NCI-H2171 treated with DMSO at 0.1 percent for 48 hours (cell line): ENCODE results near the gene SGF29.
"Not testable (repeated sequence)": the region's sequence is repeated elsewhere in the genome, so short reads cannot be mapped to it uniquely, and the experiment has no call there.

ENCODE experiments used
- DNase-seq: peaks from one replicate; lab custom pipeline; 2025; lab: John Stamatoyannopoulos, UW

The SGF29 gene

DNA sequence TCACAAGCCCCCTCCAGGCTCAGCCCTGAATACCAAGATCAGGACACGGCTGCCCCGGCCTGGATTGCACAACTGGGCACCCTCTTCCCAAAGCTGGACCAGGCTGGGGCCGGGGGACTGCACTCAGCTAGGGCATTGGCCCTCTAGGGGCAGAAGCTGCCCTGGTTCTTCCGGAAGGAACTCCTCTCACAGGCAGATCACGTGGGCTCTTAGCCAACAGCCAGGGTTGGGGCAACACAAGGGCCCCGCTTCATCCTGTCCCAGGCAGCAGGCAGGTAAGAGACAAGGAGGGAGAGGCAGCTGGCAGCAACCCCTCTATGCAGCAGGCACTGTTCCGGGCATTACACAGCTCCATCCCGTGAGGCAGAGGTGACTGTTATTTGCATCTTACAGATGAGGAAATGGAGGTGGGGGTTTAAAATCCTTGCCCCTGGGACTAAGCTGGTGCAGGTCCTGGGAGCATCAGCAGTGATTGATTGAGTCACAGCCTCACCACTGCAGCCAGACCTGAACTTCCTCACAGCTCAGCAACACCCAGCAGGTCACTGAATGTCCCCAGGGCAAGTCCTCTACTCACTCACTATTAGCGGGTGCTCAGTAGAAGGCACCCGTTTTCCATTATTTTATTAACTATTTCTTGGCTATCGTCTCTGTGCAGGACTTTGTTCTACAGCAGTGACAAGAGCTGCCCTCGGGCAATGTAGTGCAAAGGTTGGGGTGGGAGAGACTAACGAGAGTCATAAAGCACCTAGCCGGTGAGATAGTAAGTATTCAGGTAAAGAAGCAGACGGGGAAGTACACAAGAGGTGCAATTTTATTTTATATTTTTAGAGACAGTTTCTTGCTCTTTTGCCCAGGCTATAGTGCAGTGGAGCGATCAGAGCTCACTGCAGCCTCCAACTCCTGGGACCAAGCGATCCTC, 58.9 kb downstream of the SGF29 start:
- DNase-seq: not testable (repeated sequence)

DNA sequence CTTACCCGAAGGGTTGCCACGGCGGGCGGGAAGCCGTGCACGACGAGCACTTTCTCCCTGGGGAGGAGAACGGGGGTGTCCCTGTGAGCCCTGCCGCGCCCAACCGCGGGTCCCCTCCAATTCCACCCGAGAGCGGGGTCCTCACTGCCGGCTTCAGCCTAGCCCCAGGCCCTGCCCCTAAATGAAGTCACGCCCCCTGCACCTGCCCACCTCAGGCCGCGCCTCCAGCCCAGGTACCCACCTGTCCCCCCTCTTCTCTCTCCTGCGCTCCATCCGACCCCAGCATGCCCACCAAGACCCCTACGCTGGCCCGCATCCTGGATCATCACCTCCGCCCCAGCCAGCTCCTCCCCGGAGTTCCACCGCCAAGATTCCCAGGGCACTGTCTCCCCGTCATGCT, 60.2 kb downstream of the SGF29 start:
- not testable (repeated sequence) for DNase-seq

DNA sequence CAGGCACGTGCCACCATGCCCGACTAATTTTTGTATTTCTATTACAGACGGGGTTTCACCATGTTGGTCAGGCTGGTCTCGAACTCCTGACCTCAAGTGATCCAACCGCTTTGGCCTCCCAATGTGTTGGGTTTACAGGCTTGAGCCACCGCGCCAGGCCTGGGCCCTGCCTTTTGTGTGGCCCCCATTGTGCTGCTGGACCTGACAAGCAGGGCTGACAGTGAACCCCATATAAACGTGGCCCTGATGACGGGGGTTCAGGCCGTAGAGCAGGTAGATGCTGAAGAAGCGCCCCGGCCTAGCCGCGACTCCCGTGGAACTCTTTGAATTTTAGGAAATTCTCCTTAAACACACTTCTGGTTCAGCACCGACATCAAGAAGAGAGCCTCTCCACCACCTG, 60.8 kb downstream of the SGF29 start:
- not testable (repeated sequence) for DNase-seq

DNA sequence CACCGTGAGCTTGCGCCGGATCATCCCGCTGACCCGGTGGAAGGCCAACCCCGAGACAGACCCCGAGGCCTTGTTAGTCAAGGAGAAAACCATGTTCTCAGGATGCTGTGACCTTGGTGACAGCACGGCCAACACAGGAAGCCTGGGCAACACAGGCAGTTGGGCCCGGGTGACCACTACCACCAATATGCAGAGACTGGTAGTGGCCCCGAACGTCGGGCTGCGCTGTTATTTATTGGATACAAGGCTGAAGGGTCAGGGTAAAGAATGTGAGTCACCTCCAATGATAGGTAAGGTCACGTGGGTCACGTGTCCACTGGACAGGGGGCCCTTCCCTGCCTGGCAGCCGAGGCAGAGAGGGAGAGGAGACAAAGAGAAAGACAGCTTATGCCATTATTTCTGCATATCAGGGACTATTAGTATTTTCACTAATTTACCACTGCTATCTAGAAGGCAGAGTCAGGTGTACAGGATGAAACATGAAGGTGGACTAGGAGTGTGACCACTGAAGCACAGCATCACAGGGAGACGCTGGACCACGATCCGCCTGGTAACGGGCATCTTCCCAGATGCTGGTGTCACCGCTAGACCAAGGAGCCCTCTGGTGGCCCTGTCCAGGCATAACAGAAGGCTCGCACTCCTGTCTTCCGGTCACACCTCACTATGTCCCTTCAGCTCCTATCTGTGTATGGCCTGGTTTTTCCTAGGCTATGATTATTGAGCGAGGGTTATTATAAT, 61.9 kb downstream of the SGF29 start:
- DNase-seq: peak; percentile 7

DNA sequence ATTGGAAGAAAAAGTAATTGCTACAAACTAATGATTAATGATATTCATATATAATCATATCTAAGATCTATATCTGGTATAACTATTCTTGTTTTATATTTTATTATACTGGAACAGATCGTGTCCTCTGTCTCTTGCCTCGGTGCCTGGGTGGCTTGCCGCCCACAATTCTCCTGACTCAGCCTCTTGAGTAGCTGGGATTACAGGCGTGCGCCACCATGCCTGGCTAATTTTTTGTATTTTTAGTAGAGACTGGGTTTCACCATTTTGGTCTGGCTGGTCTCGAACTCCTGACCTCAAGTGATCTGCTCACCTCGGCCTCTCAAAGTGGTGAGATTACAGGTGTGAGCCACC, 62.5 kb downstream of the SGF29 start:
- DNase-seq: not testable (repeated sequence)

DNA sequence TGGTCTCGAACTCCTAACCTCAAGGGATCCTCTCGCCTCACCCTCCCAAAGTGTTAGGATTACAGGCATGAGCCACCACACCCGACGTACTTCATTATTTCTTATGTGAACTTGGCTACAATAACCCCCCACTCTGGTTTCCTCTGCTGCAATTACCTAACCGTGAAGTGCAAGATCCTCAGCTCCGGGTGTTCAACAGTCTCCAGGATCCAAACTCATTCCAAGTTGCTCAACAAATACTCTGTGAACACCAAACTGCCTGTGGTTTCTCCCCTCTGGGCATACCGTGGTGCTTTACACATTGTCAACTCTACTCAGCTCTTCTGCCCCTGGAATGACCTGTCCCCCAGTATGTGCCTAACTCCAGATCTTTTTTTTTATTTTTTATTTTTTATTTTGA, 62.9 kb downstream of the SGF29 start:
- DNase-seq: no peak

DNA sequence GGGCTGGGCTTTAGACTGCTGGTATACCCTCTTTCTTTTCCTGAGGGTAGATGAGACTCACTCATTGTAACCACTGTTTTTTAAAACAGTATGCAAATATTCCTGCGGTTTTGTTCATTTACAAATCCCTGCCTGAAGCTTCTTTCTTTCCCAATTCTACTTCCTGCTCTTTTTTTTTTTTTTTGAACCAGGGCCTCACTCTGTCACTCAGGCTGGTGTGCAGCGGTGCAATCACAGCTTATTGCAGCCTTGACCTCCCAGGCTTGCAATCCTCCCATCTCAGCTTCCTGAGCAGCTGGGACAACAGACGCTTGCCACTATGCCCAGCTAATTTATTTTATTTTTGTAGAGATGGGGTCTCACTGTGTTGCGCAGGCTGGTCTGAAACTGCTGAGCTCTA, 64.2 kb downstream of the SGF29 start:
- no peak for DNase-seq

DNA sequence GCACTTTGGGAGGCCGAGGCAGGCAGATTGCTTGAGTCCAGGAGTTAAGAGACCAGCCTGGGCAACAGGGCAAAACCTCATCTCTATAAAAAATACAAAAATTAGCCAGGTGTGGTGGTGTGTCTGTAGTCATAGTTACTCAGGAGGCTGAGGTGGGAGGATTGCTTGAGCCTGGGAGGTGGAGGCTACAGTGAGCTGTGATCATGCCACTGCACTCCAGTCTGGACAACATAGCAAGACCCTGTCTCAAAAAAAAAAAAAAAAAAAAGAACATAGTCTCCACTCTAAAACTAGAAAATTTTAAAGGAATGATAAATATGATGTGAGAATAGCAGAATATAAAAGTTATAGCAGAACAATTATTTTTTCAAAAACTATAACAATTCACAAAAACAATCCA, 66.6 kb downstream of the SGF29 start:
- not testable (repeated sequence) for DNase-seq

DNA sequence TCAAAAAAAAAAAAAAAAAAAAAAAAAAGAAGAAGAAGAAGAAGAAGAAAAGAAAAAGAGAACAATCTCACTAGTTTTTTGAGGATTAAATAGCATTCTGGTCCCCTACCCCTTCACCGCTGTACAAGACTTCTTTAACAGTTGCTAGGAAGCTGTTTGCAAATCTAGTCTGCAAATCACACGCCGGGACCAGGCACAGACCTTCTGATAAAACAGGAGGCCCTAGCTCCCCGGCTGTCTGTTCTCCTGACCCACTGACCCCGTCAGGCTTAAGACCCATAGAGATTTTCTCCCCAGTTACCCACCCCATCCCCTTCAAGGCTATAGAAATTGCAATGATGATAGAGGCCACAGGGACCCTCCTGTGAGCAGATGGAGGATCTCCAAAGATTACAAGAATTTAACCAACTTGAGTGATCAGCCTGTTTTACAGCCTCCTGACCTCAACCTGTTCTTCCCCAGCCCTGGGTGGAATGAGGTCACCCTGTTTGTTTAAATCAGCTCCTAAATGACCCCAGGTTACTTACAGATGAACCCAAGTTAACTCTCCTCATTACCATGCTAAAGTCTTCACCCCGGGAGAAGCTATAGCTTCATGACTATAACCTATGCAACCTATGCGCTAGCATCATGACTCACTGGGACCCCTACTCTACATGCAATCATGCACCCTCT, 67.9 kb downstream of the SGF29 start:
- no peak for DNase-seq

DNA sequence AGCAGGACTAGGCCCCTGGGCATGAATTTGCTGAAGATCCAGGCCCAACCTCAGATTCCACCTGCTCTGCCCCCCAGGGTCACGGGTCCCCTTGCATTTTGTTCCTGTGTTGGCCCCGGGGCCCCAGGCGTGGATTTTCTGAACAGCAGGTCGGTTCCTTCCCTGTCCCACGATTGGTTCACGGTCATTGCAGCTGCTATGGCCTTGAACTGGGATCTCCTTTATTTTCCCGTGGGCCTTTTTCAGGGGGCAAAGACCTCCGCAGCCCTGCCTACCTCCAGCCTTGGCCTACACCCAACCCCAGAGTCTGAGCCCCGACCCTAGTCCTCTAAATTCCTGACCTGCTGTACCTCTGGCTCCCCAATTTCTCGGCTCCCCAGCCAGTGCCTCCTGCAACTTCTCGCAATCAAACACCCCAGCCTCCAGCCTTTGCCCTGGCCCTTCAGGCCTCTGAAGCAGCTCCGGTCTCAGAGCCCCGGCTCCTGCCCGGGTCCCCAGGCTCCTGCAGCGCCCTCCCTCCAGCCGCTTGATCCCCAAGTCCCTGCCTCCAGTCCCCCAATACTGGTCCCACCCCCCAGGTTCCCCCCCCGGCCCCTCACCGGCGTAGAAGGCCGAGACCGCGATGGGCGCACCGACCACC, 68.9 kb downstream of the SGF29 start:
- DNase-seq: not testable (repeated sequence)

DNA sequence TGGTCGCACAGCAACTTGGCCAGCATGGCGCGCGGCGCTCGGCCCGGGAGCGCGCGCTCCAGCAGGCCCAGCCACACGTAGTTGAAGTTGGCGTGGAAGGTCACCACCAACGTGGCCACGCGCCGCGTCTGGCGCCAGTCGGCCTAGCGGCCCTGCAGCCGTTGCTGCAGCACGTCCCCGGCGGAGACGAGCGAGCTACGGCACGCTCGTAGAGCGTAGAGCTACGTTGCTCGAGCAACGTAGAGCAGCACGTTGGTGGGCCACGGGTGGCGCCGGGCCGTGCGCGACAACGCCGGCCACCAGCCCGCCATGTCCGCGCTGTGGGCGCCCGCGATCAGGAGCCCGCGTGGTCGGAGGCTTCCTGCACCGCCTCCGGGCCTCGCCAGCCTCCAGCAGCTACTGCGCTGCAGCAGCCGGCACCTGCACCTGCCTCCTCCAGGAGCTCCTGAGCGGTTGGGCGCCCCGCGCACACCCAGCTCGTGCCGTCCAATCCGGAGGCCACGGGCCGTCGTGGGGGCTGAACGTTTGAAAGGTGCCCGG, 69.5 kb downstream of the SGF29 start:
- peak; percentile 83 for DNase-seq

DNA sequence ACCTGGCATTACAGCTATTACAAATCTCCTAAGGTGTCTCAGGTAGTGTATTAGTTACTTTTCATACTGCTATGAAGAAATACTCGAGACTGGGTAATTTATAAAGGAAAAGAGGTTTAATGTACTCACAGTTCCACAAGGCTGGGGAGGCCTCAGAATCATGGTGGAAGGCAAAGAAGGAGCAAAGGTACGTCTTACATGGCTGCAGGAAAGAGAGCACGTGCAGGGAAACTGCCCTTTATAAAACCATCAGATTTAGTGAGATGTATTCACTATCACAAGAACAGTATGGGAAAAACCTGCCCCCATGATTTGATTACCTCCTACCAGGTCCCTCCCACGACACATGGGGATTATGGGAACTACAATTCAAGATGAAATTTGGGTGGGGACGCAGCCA, 77.2 kb downstream of the SGF29 start:
- not testable (repeated sequence) for DNase-seq

DNA sequence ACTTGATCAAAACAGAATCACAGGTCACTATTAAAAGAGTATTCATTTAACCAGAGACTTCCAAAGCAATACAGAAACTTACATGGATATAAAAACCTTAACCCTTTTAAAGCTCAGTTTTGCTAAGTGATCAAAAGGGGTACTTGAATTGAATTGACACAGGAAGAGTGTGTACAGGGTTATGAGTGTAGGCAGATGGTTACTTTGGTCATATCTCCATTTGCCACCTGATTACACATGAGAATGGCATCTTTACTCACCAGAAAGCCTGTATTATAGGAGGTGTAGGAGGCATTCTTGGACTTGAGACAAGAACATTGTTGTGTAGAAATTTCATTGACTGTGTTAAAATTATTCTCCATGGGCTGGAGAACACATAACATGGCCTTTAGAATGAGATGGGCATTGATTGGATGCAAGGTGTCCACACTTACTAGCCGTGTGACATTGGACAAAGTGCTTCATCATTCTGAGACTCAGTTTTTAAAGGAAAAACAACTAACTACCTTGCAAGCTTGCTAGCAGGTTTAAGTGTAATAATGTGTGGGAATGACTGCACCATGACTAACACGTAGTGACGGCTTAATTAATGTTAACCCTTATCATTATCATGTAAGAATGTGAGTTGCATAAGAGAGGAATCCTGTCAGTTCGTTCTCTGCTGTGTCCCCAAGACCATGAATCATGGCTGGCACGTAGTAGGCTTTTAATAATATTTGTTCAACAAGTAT, 82.5 kb downstream of the SGF29 start:
- not testable (repeated sequence) for DNase-seq

DNA sequence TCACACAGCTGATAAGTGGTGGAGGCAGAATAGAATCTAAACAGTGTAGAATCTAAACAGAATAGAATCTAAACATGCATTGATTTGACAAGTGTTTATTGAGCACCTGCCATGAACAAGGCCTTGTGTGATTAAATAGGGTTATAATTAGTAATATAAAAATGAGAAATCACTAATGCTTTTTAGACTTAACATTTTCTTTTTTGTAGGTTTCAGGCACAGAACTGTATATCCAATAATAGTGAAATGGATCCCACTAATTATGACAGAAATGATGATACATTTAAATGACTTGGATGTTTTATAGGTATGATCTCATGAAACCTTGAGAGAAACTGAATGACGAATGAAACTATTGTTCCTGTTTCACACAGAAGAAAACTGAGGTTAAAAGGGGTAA, 84.0 kb downstream of the SGF29 start, which contains the start of gene NPIPB8:
TSS of gene NPIPB8 (plus strand) at position 301 of the 400 bp plus-strand sequence. CDS start 296 bp downstream, outside the sequence.
- not testable (repeated sequence) for DNase-seq

DNA sequence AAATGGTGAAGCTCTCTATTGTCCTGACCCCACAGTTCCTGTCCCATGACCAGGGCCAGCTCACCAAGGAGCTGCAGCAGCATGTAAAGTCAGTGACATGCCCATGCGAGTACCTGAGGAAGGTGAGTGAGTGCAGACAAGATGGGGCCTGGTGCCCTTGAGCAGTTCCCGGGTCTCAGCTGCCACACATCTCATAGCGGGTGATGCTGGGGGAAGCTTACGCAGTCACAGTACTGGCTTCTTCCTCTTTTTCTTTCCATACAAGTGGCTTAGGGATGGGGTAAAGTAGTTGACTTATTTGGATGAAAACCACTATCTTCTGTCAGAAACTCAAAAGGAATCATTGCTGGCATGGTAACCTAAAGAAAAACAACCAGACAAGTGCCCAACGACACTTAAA, 84.6 kb downstream of the SGF29 start:
- DNase-seq: not testable (repeated sequence)

DNA sequence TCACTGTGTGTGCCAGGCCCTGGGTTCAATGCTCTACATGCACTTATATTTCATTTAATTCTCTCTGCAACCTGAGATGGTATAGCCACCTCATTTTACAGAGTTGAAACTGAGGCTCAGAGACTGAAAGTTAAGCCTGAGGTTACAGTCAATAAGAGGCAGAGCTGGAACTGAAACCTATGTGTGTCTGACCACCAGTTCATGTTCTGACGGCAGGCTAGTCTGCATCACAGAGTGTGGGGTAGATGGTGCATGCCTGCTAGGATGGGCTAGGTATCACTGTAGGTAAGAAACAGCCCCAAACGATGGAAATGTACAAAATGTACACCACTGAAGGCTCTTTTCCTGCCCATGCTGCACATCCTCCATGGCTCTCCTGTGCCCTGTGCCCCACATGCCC, 86.2 kb downstream of the SGF29 start:
- DNase-seq: not testable (repeated sequence)
